ENCODE results near the gene EDC4.
A peak's percentile ranks its signal among the peaks of the same experiment; 100 is the strongest.

Gene EDC4

DNA sequence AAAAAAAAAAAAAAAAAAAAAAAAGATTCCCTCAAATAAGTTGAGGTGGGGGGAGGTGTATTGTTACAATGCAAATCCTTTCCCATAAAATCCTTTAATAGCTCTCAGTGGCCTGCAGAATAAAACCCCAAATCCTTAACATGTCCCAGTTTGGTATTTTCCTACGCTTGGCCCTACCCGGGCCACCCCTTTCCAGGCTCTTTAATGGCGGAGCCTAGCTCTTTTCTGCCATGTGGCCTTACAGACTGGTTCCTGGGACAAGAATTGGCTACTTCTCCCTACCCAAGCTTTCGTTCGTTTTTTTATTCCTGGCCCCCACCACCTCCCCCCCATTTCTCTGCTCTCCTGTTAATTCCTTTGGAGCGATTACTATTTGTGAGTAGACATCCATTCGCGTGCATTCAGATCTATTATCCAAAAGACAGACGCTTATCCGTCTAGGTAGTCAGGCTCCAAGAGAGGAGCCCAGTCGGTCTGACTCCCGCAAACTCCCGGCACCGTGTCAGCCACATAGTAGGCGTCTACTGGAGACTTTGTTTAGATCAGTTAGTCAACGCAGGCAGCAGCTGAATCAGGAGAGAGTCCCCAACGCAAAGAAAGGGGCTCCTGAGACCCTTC is 31.5 kb upstream of the EDC4 start:
- no peak overlapping the region for H3K4me3 ChIP-seq (replicated peaks; ENCODE audit: insufficient read depth, low read length)
- TF ChIP-seq GABPA (IDR thresholded peaks at IDR 0.05; ENCODE audit: low read depth) (no peak), SPI1 (IDR thresholded peaks at IDR 0.05; ENCODE audit: borderline replicate concordance, low read depth) (no peak), POLR2AphosphoS5 (IDR thresholded peaks at IDR 0.05; ENCODE audit: low read depth) (no peak)
- TF ChIP-seq, protein P1, sequence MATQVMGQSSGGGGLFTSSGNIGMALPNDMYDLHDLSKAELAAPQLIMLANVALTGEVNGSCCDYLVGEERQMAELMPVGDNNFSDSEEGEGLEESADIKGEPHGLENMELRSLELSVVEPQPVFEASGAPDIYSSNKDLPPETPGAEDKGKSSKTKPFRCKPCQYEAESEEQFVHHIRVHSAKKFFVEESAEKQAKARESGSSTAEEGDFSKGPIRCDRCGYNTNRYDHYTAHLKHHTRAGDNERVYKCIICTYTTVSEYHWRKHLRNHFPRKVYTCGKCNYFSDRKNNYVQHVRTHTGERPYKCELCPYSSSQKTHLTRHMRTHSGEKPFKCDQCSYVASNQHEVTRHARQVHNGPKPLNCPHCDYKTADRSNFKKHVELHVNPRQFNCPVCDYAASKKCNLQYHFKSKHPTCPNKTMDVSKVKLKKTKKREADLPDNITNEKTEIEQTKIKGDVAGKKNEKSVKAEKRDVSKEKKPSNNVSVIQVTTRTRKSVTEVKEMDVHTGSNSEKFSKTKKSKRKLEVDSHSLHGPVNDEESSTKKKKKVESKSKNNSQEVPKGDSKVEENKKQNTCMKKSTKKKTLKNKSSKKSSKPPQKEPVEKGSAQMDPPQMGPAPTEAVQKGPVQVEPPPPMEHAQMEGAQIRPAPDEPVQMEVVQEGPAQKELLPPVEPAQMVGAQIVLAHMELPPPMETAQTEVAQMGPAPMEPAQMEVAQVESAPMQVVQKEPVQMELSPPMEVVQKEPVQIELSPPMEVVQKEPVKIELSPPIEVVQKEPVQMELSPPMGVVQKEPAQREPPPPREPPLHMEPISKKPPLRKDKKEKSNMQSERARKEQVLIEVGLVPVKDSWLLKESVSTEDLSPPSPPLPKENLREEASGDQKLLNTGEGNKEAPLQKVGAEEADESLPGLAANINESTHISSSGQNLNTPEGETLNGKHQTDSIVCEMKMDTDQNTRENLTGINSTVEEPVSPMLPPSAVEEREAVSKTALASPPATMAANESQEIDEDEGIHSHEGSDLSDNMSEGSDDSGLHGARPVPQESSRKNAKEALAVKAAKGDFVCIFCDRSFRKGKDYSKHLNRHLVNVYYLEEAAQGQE (IDR thresholded peaks at IDR 0.05; ENCODE audit: insufficient replicate concordance, low read depth), result no peak
- TF ChIP-seq, protein P2, sequence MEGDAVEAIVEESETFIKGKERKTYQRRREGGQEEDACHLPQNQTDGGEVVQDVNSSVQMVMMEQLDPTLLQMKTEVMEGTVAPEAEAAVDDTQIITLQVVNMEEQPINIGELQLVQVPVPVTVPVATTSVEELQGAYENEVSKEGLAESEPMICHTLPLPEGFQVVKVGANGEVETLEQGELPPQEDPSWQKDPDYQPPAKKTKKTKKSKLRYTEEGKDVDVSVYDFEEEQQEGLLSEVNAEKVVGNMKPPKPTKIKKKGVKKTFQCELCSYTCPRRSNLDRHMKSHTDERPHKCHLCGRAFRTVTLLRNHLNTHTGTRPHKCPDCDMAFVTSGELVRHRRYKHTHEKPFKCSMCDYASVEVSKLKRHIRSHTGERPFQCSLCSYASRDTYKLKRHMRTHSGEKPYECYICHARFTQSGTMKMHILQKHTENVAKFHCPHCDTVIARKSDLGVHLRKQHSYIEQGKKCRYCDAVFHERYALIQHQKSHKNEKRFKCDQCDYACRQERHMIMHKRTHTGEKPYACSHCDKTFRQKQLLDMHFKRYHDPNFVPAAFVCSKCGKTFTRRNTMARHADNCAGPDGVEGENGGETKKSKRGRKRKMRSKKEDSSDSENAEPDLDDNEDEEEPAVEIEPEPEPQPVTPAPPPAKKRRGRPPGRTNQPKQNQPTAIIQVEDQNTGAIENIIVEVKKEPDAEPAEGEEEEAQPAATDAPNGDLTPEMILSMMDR (IDR thresholded peaks at IDR 0.05; ENCODE audit: insufficient read depth, low read length), result no peak
- peak overlapping the region; percentile 94 for H3K27ac ChIP-seq (replicated peaks)
- no peak for DNase-seq (ENCODE audit: low read depth in 1 of 2, low spot score in 1 of 2)
- no peaks in the 10 kb centered on the region for H3K27me3 ChIP-seq (ENCODE audit: insufficient read depth, poor library complexity, severe bottlenecking)

DNA sequence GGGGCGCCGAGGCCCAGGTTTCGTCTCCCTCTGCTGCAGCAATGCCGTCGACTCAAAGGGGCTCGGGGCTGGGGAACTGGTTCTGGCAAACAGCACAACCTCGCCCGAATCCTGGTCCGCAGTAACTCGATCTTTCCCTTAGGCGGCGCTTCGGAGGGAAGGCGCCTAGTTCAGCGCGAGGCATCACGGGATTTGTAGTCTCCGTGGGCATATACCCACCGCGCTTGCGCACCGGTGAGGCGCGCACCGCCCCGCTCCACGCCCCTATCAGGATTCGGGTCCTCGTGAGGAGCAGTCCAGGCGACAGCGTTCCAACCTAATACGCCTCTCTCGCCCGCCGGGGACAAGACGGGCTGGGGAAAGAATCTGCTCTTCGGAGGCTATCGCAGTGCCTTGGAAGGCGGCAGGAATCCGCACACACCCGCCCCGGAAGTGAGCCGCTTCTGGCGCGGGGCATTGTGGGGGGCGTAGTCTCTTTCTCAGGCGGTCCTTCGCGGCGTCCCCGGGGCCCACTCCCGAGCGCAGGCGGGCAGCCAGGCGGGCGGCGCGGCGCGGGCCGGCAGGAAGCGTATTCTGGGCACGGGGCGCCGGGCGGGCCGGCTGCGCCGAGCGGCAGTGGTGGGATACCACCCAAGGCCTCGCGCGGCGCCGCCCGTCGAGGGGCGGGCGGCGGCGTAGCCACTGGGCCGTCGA is 30.9 kb upstream of the EDC4 start, which contains the start of gene THAP11:
TSS of gene THAP11 (plus strand) at position 505 of the 693 bp plus-strand sequence. CDS start 235 bp downstream, outside the sequence.
- TF ChIP-seq SPI1 (IDR thresholded peaks at IDR 0.05; ENCODE audit: borderline replicate concordance, low read depth) (peak; percentile 60; the same call in 1 of the 2 replicates), GABPA (IDR thresholded peaks at IDR 0.05; ENCODE audit: low read depth) (peak; percentile 79), POLR2AphosphoS5 (IDR thresholded peaks at IDR 0.05; ENCODE audit: low read depth) (peak; percentile 14; the same call in 1 of the 2 replicates)
- TF ChIP-seq, protein P2 (IDR thresholded peaks at IDR 0.05; ENCODE audit: insufficient read depth, low read length), result peak; percentile 78
- TF ChIP-seq, protein P1 (IDR thresholded peaks at IDR 0.05; ENCODE audit: insufficient replicate concordance, low read depth), result no peak
- peak; percentile 88 to 96 for DNase-seq (ENCODE audit: low read depth in 1 of 2, low spot score in 1 of 2)
- peak within 1 kb of the TSS; percentile 79 for H3K4me3 ChIP-seq (replicated peaks; ENCODE audit: insufficient read depth, low read length)
- no peaks in the 10 kb centered on the region for H3K27me3 ChIP-seq (ENCODE audit: insufficient read depth, poor library complexity, severe bottlenecking)
- H3K27ac ChIP-seq (replicated peaks), result peak within 1 kb of the TSS; percentile 94

DNA sequence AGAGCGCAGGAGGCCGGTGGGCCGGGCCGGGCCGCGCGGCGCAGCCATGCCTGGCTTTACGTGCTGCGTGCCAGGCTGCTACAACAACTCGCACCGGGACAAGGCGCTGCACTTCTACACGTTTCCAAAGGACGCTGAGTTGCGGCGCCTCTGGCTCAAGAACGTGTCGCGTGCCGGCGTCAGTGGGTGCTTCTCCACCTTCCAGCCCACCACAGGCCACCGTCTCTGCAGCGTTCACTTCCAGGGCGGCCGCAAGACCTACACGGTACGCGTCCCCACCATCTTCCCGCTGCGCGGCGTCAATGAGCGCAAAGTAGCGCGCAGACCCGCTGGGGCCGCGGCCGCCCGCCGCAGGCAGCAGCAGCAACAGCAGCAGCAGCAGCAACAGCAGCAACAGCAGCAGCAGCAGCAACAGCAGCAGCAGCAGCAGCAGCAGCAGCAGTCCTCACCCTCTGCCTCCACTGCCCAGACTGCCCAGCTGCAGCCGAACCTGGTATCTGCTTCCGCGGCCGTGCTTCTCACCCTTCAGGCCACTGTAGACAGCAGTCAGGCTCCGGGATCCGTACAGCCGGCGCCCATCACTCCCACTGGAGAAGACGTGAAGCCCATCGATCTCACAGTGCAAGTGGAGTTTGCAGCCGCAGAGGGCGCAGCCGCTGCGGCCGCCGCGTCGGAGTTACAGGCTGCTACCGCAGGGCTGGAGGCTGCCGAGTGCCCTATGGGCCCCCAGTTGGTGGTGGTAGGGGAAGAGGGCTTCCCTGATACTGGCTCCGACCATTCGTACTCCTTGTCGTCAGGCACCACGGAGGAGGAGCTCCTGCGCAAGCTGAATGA is 30.1 kb upstream of the EDC4 start:
- peak; percentile 58 to 69 for DNase-seq (ENCODE audit: low read depth in 1 of 2, low spot score in 1 of 2)
- TF ChIP-seq, protein P2 (IDR thresholded peaks at IDR 0.05; ENCODE audit: insufficient read depth, low read length), result peak; percentile 21
- TF ChIP-seq SPI1 (IDR thresholded peaks at IDR 0.05; ENCODE audit: borderline replicate concordance, low read depth), result no peak
- TF ChIP-seq, protein P1 (IDR thresholded peaks at IDR 0.05; ENCODE audit: insufficient replicate concordance, low read depth), result no peak
- no peak; the same call in 1 of the 2 replicates for TF ChIP-seq GABPA (IDR thresholded peaks at IDR 0.05; ENCODE audit: low read depth)
- peak; percentile 14; the same call in 1 of the 2 replicates for TF ChIP-seq POLR2AphosphoS5 (IDR thresholded peaks at IDR 0.05; ENCODE audit: low read depth)
- no peaks in the 10 kb centered on the region for H3K27me3 ChIP-seq (ENCODE audit: insufficient read depth, poor library complexity, severe bottlenecking)
- H3K27ac ChIP-seq (replicated peaks), result peak overlapping the region; percentile 78
- H3K4me3 ChIP-seq (replicated peaks; ENCODE audit: insufficient read depth, low read length), result peak overlapping the region; percentile 79
